HG03342 (cell line): Measurements from ENCODE around the gene LORICRIN.

Experiments used
- ATAC-seq: cut with Tn5 transposase; IDR thresholded peaks from one replicate; pipeline ENCODE4 v1.9.1; 2021; ENCODE audit warnings: mild to moderate bottlenecking, moderate library complexity; ENCODE audit not compliant: unreplicated experiment

Gene LORICRIN

DNA sequence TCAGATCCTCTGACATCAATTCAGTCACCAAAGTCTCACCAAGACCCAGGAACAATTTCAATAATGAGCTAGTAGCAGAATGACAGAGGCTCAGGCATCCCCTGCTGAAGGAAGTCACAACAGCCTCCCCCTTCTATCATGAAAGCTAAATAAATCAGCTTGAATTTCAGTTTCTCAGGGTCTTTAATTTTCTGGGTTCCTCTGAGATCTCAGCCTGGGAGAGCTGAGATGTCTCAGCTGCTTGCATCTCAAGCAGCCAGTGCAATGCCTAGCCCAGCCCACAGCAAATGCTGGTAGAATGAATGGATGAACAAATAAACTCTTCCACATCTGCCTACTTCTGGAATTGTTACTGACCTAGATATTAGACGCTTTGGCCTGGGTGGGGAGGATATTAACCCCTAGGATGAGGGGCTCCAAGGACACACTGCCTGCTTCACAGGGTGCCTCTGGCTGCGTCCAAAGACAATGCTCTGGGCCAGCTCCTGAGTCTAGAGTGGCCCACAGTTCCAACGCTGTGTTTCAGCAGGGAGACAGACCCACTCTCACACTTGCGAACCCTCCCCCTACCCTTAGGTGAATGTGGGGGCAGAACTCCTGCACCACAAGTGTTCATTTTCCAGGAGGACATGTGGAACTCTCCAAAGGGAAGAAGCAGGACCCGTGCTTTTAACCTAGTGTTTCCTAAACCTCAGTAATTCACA lies 11.2 kb upstream of the LORICRIN start:
- no peak for ATAC-seq

GRCh38 chr1:153250166-153250565 lies 9.3 kb upstream of the LORICRIN start:
- ATAC-seq = no peak

DNA sequence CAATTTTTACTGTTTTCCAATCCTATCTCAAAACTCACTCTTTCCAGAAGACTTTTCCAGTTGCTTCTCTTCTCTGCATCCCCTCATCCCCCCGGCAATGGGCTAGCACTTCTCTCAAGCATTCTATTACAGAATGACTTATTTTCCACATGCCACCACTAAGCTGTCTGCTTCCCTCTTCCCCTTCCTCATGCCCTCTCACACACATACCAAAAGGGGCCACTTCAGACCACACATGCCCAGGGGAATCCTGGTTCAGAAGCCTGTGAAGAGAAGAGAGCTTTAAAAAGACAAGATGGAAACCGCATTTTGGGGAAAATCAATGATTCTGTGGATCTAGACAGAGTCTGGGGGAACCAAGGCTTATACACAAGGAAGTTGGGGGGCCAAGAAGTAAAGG lies 8.4 kb upstream of the LORICRIN start:
- ATAC-seq = no peak

GRCh38 chr1:153251562-153251961 lies 7.9 kb upstream of the LORICRIN start:
- ATAC-seq = no peak

DNA sequence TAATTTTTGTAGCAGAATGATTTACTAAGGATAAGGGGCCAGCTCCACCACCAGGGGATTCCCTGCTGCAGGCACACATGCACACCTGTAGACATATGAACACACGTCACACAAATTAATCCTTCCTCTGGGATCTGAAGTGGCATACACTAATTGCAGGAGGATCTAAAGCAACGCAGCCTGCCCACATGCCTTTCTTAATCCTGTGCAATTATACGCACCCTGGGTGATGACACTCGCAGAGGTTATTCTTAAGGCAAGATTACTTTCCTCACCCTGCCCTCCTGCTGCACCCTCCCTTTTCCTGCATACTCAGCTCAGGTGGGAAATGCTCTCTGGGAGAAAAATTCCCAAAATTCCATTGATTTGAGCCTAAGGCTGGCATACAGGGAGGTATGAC lies 7.5 kb upstream of the LORICRIN start:
- ATAC-seq = no peak

GRCh38 chr1:153253076-153253475 lies 6.4 kb upstream of the LORICRIN start:
- ATAC-seq = no peak

DNA sequence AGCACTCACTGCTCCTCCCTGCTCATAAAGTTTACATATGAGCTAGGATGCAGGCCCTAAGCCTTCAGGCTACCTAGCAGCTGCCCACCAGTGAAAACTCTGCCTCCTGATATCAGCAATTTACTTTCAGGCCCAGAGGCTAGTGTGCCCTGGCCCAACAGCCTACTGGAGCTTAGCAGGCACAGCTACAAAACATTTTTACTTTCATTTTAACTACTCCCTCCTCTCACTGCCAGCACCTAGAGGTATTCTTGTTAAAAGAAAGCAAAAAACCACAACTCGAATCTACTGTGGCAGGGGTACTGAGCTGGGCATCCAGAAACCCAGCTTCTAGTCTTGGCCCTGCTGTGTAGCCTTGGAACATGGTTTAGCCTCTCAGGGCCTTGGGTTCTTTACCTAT lies 5.8 kb upstream of the LORICRIN start:
- ATAC-seq = no peak

- no peak for ATAC-seq
Observed at GRCh38 chr1:153260585-153261280, 1.2 kb downstream of the LORICRIN start.

GRCh38 chr1:153261281-153262069 lies 2.0 kb downstream of the LORICRIN start:
- no peak for ATAC-seq

GRCh38 chr1:153262070-153262366 lies 2.5 kb downstream of the LORICRIN start:
- no peak for ATAC-seq

GRCh38 chr1:153262462-153263157 lies 3.1 kb downstream of the LORICRIN start:
- ATAC-seq = no peak

GRCh38 chr1:153265457-153265856 lies 6.0 kb downstream of the LORICRIN start:
- ATAC-seq = no peak

GRCh38 chr1:153271711-153272110 lies 12.2 kb downstream of the LORICRIN start:
- ATAC-seq = no peak

DNA sequence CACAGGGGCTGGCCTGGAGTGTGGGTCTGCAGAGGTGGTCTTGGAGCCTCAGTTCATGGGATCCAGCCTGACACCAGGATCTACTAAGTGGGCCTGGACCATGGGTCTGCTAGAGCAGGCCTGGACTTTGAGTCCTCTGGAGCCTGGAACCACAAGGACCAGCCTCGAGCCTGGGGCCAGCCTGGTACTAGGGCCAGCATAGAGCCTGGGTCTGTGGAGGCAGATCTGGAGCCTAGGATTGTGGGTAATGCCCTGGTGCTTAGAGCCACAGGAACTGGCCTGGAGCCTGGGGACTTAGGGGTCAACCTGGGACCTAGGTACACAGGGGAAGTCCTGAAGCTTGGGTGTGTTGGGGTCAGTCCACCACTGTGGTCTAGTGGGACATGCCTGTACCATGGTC lies 12.7 kb downstream of the LORICRIN start:
- ATAC-seq = no peak

DNA sequence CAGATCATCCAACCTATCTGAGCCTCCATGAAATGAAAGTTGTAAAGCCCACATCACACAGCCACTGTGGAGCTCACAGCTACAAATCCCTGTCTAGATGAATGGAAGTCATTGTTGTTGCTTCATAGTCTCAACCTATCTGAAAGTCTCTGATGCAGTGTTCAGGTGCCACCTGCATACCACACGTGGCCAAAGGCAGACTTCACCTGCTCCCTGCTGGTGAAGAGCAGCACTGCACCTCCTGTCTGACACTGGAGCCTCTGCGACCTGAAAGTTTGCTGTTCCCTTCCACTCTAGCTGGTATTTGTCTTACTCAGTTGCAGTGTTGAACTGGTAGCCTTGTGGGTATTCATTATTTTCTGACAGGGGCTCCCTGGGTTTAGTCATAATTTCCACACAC lies 18.4 kb downstream of the LORICRIN start:
- ATAC-seq = peak; percentile 77

DNA sequence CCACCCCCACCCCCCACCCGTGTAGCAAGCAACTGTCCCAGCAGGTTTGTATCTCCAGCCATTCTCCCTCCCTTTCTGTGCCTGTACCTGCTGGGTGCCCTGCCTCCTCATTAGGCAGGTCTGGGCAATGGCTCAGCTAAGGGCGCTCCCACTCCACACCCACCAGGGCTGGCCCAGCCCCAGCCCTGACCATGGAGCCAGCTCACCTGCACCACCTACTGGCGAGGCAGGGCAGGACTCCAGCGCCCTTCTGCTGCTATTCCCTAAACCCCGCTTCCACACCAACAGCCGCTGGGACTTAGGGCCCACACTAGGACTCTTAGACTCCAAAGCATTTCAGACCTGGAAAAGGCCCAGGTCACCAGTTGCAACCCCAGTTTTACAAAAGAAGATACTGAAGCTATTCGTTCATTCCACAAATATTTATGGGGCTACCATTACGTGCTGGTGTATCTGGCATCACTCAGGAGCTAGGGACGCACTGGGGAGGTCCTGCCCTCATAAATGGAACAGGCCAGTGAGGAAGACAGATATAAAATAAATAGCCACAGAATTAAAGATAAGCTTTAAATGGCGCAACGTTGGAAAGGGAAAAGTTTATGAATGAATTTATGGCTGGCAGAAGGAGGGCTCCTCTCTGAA lies 29.3 kb downstream of the LORICRIN start:
- no peak for ATAC-seq

- ATAC-seq = no peak
Observed at GRCh38 chr1:153291514-153291913, 32.0 kb downstream of the LORICRIN start.

GRCh38 chr1:153292185-153292584 lies 32.7 kb downstream of the LORICRIN start:
- ATAC-seq = no peak

DNA sequence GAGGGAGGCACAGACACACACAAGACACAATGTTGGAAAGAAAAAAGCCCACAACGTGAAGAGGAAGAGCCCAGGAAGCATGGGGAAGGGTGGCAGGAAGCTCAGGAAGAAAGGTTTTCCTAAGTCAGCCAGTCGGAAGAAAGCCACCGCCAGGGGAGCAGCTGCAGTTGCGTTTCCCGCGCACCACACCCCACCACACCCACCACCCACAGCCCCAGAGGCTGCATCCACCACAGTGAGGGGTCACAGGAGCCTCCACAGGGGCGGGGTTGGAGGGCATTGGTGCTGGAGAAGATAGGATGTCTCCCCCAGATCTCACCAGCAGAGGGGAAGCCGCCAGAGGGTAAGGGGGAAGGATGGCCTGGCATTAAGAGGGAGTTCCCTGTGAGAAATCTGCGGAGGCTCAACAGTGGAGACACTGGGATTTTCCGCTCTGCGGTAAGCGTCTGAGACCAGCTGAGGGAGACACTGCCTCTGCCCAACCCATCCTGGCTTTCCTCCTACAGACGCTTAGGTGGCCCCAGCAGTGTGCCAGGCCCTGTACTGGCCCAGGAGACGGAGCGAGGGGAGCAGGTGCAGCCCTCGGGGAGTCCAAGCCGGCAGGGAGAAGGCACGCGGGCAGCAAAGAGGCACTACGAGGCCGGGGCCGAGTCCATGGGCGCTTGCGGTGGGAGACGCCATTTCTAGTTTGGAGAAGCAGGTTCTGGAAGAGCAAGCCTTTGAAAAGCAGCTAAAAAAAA lies 33.4 kb downstream of the LORICRIN start:
- ATAC-seq = no peak

GRCh38 chr1:153293480-153293775 lies 33.9 kb downstream of the LORICRIN start:
- ATAC-seq = no peak
